HG02981 (cell line): ENCODE results near the gene SLC22A2.
"Not testable (repeated sequence)": the region's sequence is repeated elsewhere in the genome, so short reads cannot be mapped to it uniquely, and the experiment has no call there.

Experiments used
- ATAC-seq: cut with Tn5 transposase; IDR thresholded peaks from one replicate; pipeline ENCODE4 v1.9.1; 2021; ENCODE audit warnings: mild to moderate bottlenecking, moderate library complexity; ENCODE audit not compliant: unreplicated experiment

The SLC22A2 gene

GRCh38 chr6:160252073-160252813, 6.4 kb downstream of the SLC22A2 start:
- no peak for ATAC-seq

GRCh38 chr6:160249671-160250070, 8.9 kb downstream of the SLC22A2 start:
- ATAC-seq: no peak

GRCh38 chr6:160248538-160248937, 10.1 kb downstream of the SLC22A2 start:
- no peak for ATAC-seq

GRCh38 chr6:160247457-160247883, 11.2 kb downstream of the SLC22A2 start:
- ATAC-seq: no peak

- ATAC-seq: no peak
Observed at GRCh38 chr6:160240691-160241084, 17.9 kb downstream of the SLC22A2 start.

GRCh38 chr6:160239929-160240690, 18.5 kb downstream of the SLC22A2 start:
- ATAC-seq: no peak

- ATAC-seq: no peak
Observed at GRCh38 chr6:160238761-160239751, 19.6 kb downstream of the SLC22A2 start.

GRCh38 chr6:160238278-160238711, 20.3 kb downstream of the SLC22A2 start:
- ATAC-seq: no peak

- ATAC-seq: not testable (repeated sequence)
Observed at GRCh38 chr6:160237597-160238275, 20.9 kb downstream of the SLC22A2 start.

- not testable (repeated sequence) for ATAC-seq
Observed at GRCh38 chr6:160236235-160236872, 22.3 kb downstream of the SLC22A2 start.

GRCh38 chr6:160233950-160234640, 24.5 kb downstream of the SLC22A2 start:
- not testable (repeated sequence) for ATAC-seq

GRCh38 chr6:160227769-160228161, 30.9 kb downstream of the SLC22A2 start:
- no peak for ATAC-seq

- ATAC-seq: no peak
Observed at GRCh38 chr6:160227038-160227768, 31.4 kb downstream of the SLC22A2 start.

GRCh38 chr6:160226118-160226591, 32.5 kb downstream of the SLC22A2 start:
- no peak for ATAC-seq

GRCh38 chr6:160224639-160225237, 33.9 kb downstream of the SLC22A2 start:
- no peak for ATAC-seq

- ATAC-seq: no peak
Observed at GRCh38 chr6:160222491-160222890, 36.1 kb downstream of the SLC22A2 start.

GRCh38 chr6:160221918-160222317, 36.7 kb downstream of the SLC22A2 start:
- no peak for ATAC-seq

- ATAC-seq: peak; percentile 66
Observed at GRCh38 chr6:160221423-160221822, 37.2 kb downstream of the SLC22A2 start.
